Vagina (tissue), 2 donors: ENCODE data around the gene EIF3F. TPM values are rescaled to one million over a fixed set of nuclear protein-coding genes. Genes with fewer than 3 reads are reported as not detected.
A peak's percentile ranks its signal among the peaks of the same experiment; 100 is the strongest.

Experiments
- DNase-seq, 2 donors: peaks; one replicate each; pipeline ENCODE4 v3.0.0-alpha.2; 2017; ENCODE audit errors: extremely low spot score in 2 of 2
- H3K27ac ChIP-seq: fragments of 200-600 bp; sonication (generic); one replicate; pipeline ENCODE4 v1.5.1; 2019
- H3K27me3 ChIP-seq: fragments of 200-600 bp; sonication (generic); one replicate; pipeline ENCODE4 v1.5.1; 2019
- H3K36me3 ChIP-seq, 2 donors: fragments of 200-600 bp; sonication (generic); one replicate each; pipeline ENCODE4 v1.5.1; 2017 to 2019
- H3K4me1 ChIP-seq: fragments of 200-600 bp; sonication (generic); one replicate; pipeline ENCODE4 v1.5.1; 2019
- H3K4me3 ChIP-seq, 2 donors: fragments of 200-600 bp; sonication (generic); 1 replicate in 1 of 2; 2 replicates in 1 of 2; pipeline ENCODE4 v1.5.1; 2016 to 2019
- H3K9me3 ChIP-seq: fragments of 200-600 bp; sonication (generic); one replicate; pipeline ENCODE4 v1.5.1; 2019
- POLR2A ChIP-seq, 2 donors: fragments of 450-650 bp; IDR thresholded peaks; one replicate each; pipeline ENCODE4 v1.6.1; 2017; ENCODE audit warnings: antibody characterized with exemption in 2 of 2, mild to moderate bottlenecking in 2 of 2, moderate library complexity in 2 of 2
- POLR2AphosphoS5 ChIP-seq, 2 donors: sonication (generic); formaldehyde crosslinking; IDR thresholded peaks; one replicate each; pipeline ENCODE4 v1.9.0; 2017; ENCODE audit warnings: antibody characterized with exemption in 2 of 2, mild to moderate bottlenecking in 2 of 2, low read depth in 1 of 2; ENCODE audit not compliant: insufficient read depth in 1 of 2
- intact Hi-C: fragments of 100-400 bp; cut with DNase I; formaldehyde crosslinking; loops from one replicate; pipeline ENCODE4 v1.15.1; 2023
- total RNA-seq: library from RNA; depleted of rRNA; stranded (reverse); fragments of >200 nt; gene quantifications from one replicate; pipeline ENCODE4 v1.2.3, GENCODE V29; 2016
- TF ChIP-seq, protein P1 (sequence below), 3 experiments: fragments of 450-650 bp in 2 of 3; fragments of 200-600 bp in 1 of 3; sonication (generic) in 1 of 3; IDR thresholded peaks; one replicate each; pipeline ENCODE4 v1.5.1; 2017 to 2019; ENCODE audit warnings: antibody characterized with exemption in 3 of 3, mild to moderate bottlenecking in 2 of 3, moderate library complexity in 2 of 3

Gene EIF3F
- total RNA-seq, 1 donor from 2014 or later, result 336 TPM

GRCh38 chr11:8036002-8036802 is 49.1 kb downstream of the EIF3F start:
- H3K36me3 ChIP-seq, result no peaks in the 10 kb centered on the region
- H3K27ac ChIP-seq, result peak overlapping the region; percentile 74
- intact Hi-C loops, result loop anchor here (5.0 kb wide), 1 partner anchor 46 kb away; the partner anchor contains the start of gene TUB
- no peaks in the 10 kb centered on the region for H3K27me3 ChIP-seq
- TF ChIP-seq, protein P1, sequence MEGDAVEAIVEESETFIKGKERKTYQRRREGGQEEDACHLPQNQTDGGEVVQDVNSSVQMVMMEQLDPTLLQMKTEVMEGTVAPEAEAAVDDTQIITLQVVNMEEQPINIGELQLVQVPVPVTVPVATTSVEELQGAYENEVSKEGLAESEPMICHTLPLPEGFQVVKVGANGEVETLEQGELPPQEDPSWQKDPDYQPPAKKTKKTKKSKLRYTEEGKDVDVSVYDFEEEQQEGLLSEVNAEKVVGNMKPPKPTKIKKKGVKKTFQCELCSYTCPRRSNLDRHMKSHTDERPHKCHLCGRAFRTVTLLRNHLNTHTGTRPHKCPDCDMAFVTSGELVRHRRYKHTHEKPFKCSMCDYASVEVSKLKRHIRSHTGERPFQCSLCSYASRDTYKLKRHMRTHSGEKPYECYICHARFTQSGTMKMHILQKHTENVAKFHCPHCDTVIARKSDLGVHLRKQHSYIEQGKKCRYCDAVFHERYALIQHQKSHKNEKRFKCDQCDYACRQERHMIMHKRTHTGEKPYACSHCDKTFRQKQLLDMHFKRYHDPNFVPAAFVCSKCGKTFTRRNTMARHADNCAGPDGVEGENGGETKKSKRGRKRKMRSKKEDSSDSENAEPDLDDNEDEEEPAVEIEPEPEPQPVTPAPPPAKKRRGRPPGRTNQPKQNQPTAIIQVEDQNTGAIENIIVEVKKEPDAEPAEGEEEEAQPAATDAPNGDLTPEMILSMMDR (IDR thresholded peaks at IDR 0.05), result no peak
- TF ChIP-seq POLR2A (IDR thresholded peaks at IDR 0.05) (no peak), POLR2AphosphoS5 (IDR thresholded peaks at IDR 0.05; ENCODE audit: insufficient read depth in 1 of 2, low read depth in 1 of 2) (no peak)
- peak in 1 of 2 donors; percentile 83 for DNase-seq
- H3K9me3 ChIP-seq, result no peaks in the 10 kb centered on the region
- no peak overlapping the region for H3K4me3 ChIP-seq
- peaks cover 42% of the 10 kb centered on the region for H3K4me1 ChIP-seq

GRCh38 chr11:8036986-8037385 is 49.8 kb downstream of the EIF3F start:
- DNase-seq, result peak in 1 of 2 donors; percentile 72
- Histone ChIP-seq H3K4me1 (peaks cover 42% of the 10 kb centered on the region), H3K27me3 (no peaks in the 10 kb centered on the region), H3K9me3 (no peaks in the 10 kb centered on the region), H3K27ac (no peak overlapping the region), H3K4me3 (no peak overlapping the region), H3K36me3 (no peaks in the 10 kb centered on the region)
- intact Hi-C loops, result loop anchor here (5.0 kb wide), 1 partner anchor 45 kb away; the partner anchor contains the start of gene TUB
- TF ChIP-seq, protein P1 (IDR thresholded peaks at IDR 0.05), result no peak
- TF ChIP-seq POLR2A (IDR thresholded peaks at IDR 0.05) (no peak), POLR2AphosphoS5 (IDR thresholded peaks at IDR 0.05; ENCODE audit: insufficient read depth in 1 of 2, low read depth in 1 of 2) (no peak)

GRCh38 chr11:8038393-8038792 is 51.3 kb downstream of the EIF3F start:
- H3K36me3 ChIP-seq, result no peaks in the 10 kb centered on the region
- H3K9me3 ChIP-seq, result no peaks in the 10 kb centered on the region
- H3K27ac ChIP-seq, result no peak overlapping the region
- H3K4me3 ChIP-seq, result no peak overlapping the region
- H3K27me3 ChIP-seq, result no peaks in the 10 kb centered on the region
- TF ChIP-seq POLR2AphosphoS5 (IDR thresholded peaks at IDR 0.05; ENCODE audit: insufficient read depth in 1 of 2, low read depth in 1 of 2), result no peak
- TF ChIP-seq POLR2A (IDR thresholded peaks at IDR 0.05), result no peak
- TF ChIP-seq, protein P1 (IDR thresholded peaks at IDR 0.05), result no peak
- peak; percentile 69 to 70 for DNase-seq
- intact Hi-C loops, result loop anchor here (5.0 kb wide), 1 partner anchor 44 kb away; the partner anchor contains the start of gene TUB
- H3K4me1 ChIP-seq, result peaks cover 35% of the 10 kb centered on the region

DNA sequence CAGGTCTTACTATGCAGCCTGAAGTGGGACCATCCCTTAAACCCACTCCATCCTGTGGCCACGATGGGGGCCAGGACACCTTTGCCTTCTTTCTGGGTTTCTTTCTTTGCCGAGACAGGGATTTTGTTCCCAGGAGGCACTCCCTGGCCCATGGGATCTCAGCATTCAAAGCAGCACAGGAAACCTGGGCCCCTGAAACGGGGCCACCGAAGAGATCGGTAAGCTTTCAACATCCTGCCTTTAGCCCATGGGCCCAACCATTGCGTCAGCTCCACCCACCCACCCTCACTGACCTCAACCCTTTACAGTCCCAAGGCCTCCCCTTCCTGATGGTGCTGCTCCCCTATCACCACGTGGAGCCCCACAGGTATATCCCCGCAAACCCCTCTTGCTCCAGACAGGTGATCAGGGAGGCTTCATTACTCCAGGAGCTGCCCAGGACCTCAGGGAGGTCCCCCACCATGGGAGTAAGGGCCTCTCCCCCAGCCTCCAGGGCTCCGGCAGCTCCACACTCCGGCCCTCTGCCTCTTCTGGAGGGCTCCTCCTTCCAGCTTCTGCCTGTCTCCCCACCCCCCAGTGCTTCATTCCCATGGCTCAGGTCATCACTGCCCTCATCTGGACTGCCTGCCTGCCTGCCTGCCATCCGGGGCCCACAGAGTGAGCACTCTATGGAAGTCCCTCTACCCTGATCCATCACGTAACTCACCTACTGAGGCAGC is 51.8 kb downstream of the EIF3F start:
- Histone ChIP-seq H3K36me3 (no peaks in the 10 kb centered on the region), H3K9me3 (no peaks in the 10 kb centered on the region), H3K4me1 (peaks cover 29% of the 10 kb centered on the region), H3K27me3 (no peaks in the 10 kb centered on the region), H3K4me3 (no peak overlapping the region), H3K27ac (no peak overlapping the region)
- TF ChIP-seq POLR2AphosphoS5 (IDR thresholded peaks at IDR 0.05; ENCODE audit: insufficient read depth in 1 of 2, low read depth in 1 of 2) (no peak), POLR2A (IDR thresholded peaks at IDR 0.05) (no peak)
- TF ChIP-seq, protein P1 (IDR thresholded peaks at IDR 0.05), result no peak
- intact Hi-C loops, result loop anchor here (5.0 kb wide), 1 partner anchor 43 kb away; the partner anchor contains the start of gene TUB
- DNase-seq, result peak; percentile 69 to 77
